ENCODE results near the gene PNLIP. TPM values are rescaled to one million over a fixed set of nuclear protein-coding genes. Genes with fewer than 3 reads are reported as not detected.

PNLIP gene
- polyA plus RNA-seq, 2 of the 4 experiments (the other 2 are of a cell fraction) = not detected

DNA sequence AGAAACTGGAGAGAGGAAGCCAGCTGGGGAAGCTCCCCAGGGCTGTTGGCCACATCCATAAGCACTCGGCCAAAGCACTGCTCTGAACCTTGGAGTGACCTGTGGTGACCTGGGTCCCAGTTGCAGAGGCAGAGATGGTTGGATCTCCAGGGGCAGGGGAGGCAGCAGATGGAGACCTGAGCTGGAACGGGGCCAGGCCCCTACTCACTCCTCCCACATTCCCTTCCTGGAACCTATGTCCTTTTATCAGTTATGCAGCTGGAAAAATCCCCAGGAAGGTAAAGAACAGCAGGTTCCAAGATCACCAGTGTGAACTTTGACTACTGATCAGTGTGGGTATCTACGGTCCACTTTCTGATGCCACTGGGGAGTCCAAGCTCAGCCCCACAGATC, 65.4 kb downstream of the PNLIP start:
- ChIA-PET CTCF (interaction anchor here (0.7 to 1.5 kb wide), 5 partner anchors 9 to 606 kb away, joined by 3 to 5 read pairs (median 4); no protein-coding TSS in a partner anchor), POLR2A (no interaction called here)
- TF ChIP-seq, protein P1, sequence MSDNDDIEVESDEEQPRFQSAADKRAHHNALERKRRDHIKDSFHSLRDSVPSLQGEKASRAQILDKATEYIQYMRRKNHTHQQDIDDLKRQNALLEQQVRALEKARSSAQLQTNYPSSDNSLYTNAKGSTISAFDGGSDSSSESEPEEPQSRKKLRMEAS (IDR thresholded peaks at IDR 0.05) = no peak
- TF ChIP-seq CHD2 (IDR thresholded peaks at IDR 0.05; ENCODE audit: low read length, partially characterized antibody) (no peak), FOSB (CRISPR knock-in tag; IDR thresholded peaks at IDR 0.05) (no peak), ZSCAN20 (CRISPR knock-in tag; IDR thresholded peaks at IDR 0.05) (no peak), POLR2A (IDR thresholded peaks at IDR 0.05; ENCODE audit: low read length) (no peak), MAFK (IDR thresholded peaks at IDR 0.05; ENCODE audit: partially characterized antibody) (no peak), RCOR1 (IDR thresholded peaks at IDR 0.05; ENCODE audit: low read depth, low read length) (no peak), ZFP36 (IDR thresholded peaks at IDR 0.05; ENCODE audit: borderline replicate concordance, partially characterized antibody) (no peak), RARB (CRISPR knock-in tag; IDR thresholded peaks at IDR 0.05) (no peak), CBX8 (IDR thresholded peaks at IDR 0.05) (no peak), HOXA7 (CRISPR knock-in tag; IDR thresholded peaks at IDR 0.05) (no peak)
- ATAC-seq (no peak), FAIRE-seq (no peak), DNase-seq (ENCODE audit: low read depth in 1 of 2, low spot score in 1 of 2) (no peak)
- H3K9me3 ChIP-seq = no peaks in the 10 kb centered on the region
- no peak overlapping the region for H3K4me2 ChIP-seq
- 55% methylated on average over 3 of the region's 3 CpGs for WGBS (ENCODE audit: missing lambda C conversion rate)
- H3K4me1 ChIP-seq = no peaks in the 10 kb centered on the region
- H3K4me3 ChIP-seq = no peak overlapping the region
- no peak overlapping the region for H3K27ac ChIP-seq

DNA sequence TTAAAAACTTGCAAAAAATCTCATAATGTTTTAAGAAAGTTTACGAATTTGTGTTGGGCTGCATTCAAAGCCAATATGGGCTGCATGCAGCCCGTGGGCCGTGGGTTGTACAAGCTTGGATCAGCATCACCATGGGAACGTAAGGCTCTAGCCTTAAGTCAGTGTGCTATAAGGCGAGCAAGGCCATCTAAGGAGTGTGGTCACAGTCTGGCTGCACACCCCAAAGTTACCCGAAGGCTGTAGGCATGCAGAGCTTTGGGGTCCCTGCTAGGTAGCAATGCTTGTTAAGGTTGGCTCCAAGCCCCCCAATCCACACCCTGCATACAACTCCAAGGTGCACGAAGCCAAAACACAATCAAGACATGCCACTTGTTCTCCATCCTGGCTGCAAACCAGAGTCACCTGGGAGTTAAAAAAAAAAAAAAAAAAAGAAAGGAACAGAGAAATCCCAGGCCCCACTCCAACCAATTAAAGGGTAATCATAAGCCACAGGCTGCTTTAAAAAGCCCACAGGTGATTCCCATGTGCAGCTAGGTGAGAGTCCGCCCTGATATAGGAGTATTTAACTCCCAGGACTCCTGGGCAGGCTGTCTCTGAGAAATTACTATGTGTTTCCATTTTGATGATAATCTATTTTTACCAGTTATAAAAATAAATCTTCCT, 66.5 kb downstream of the PNLIP start:
- WGBS (ENCODE audit: missing lambda C conversion rate) = 50% methylated on average over 8 of the region's 8 CpGs
- no peak overlapping the region for H3K4me2 ChIP-seq
- ATAC-seq (no peak), DNase-seq (ENCODE audit: low read depth in 1 of 2, low spot score in 1 of 2) (no peak), FAIRE-seq (no peak)
- H3K9me3 ChIP-seq = no peaks in the 10 kb centered on the region
- no peak overlapping the region for H3K4me3 ChIP-seq
- ChIA-PET POLR2A (interaction anchor here (0.7 kb wide), 1 partner anchor 1790 kb away, joined by 5 read pairs; the partner anchor contains the start of gene FHIP2A), CTCF (interaction anchor here (0.9 to 1.5 kb wide), 4 partner anchors 14 to 604 kb away, joined by 3 to 5 read pairs (median 4); no protein-coding TSS in a partner anchor)
- TF ChIP-seq NR3C1 (IDR thresholded peaks at IDR 0.05) (no peak), FOXS1 (CRISPR knock-in tag; IDR thresholded peaks at IDR 0.05) (no peak), HEYL (CRISPR knock-in tag; IDR thresholded peaks at IDR 0.05) (no peak), CBX2 (IDR thresholded peaks at IDR 0.05; ENCODE audit: borderline replicate concordance, low read depth) (no peak), BHLHE40 (IDR thresholded peaks at IDR 0.05; ENCODE audit: low read depth, low read length) (no peak), POLR2A (IDR thresholded peaks at IDR 0.05; ENCODE audit: low read length) (no peak), FOSL2 (IDR thresholded peaks at IDR 0.05) (no peak), FOSL2 (CRISPR knock-in tag; IDR thresholded peaks at IDR 0.05) (no peak), MYC (IDR thresholded peaks at IDR 0.05; ENCODE audit: borderline replicate concordance, low read length) (no peak), PHF8 (IDR thresholded peaks at IDR 0.05; ENCODE audit: borderline replicate concordance, low read depth) (no peak), EP300 (IDR thresholded peaks at IDR 0.05) (no peak), RCOR1 (IDR thresholded peaks at IDR 0.05; ENCODE audit: low read depth, low read length) (no peak)
- TF ChIP-seq, protein P2, sequence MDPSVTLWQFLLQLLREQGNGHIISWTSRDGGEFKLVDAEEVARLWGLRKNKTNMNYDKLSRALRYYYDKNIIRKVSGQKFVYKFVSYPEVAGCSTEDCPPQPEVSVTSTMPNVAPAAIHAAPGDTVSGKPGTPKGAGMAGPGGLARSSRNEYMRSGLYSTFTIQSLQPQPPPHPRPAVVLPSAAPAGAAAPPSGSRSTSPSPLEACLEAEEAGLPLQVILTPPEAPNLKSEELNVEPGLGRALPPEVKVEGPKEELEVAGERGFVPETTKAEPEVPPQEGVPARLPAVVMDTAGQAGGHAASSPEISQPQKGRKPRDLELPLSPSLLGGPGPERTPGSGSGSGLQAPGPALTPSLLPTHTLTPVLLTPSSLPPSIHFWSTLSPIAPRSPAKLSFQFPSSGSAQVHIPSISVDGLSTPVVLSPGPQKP (IDR thresholded peaks at IDR 0.05; ENCODE audit: low read depth, low read length) = no peak
- TF ChIP-seq, protein P1 (IDR thresholded peaks at IDR 0.05) = no peak
- TF ChIP-seq, protein P3, sequence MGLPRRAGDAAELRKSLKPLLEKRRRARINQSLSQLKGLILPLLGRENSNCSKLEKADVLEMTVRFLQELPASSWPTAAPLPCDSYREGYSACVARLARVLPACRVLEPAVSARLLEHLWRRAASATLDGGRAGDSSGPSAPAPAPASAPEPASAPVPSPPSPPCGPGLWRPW (IDR thresholded peaks at IDR 0.05) = no peak
- H3K27ac ChIP-seq = no peak overlapping the region
- no peaks in the 10 kb centered on the region for H3K4me1 ChIP-seq

DNA sequence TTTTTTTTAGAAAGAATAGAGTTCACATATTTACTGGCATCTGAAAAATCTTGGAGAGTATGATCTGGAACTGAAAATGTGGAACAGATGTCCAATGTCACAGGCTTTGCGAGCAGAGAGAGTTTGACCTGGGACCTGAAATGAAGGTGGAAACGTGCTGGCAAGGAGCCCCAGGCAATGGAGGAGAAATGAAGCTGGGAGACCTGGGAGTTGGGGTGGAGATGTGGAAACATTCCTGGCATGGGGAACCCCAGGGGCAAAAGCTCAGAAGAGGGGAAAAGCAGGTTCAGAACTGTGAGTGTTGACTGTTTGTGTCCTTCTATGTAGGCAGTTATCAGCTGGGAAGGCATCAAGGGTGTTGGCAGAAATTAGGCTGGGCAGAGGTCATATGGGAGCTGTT, 67.7 kb downstream of the PNLIP start:
- ChIA-PET CTCF (interaction anchor here (0.7 to 1.2 kb wide), 2 partner anchors 552 to 1683 kb away, joined by 3 read pairs; no protein-coding TSS in a partner anchor), POLR2A (no interaction called here)
- no peak overlapping the region for H3K27ac ChIP-seq
- no peaks in the 10 kb centered on the region for H3K9me3 ChIP-seq
- 43% methylated on average over 2 of the region's 2 CpGs for WGBS (ENCODE audit: missing lambda C conversion rate)
- H3K4me3 ChIP-seq = no peak overlapping the region
- ATAC-seq (no peak), DNase-seq (ENCODE audit: low read depth in 1 of 2, low spot score in 1 of 2) (no peak), FAIRE-seq (no peak)
- no peaks in the 10 kb centered on the region for H3K4me1 ChIP-seq
- no peak overlapping the region for H3K4me2 ChIP-seq
- TF ChIP-seq JUNB (IDR thresholded peaks at IDR 0.05) (no peak), EHF (CRISPR knock-in tag; IDR thresholded peaks at IDR 0.05) (no peak), ZC3H11A (IDR thresholded peaks at IDR 0.05) (no peak), SMC3 (IDR thresholded peaks at IDR 0.05) (no peak), MYC (IDR thresholded peaks at IDR 0.05; ENCODE audit: borderline replicate concordance, low read length) (no peak), CBX2 (IDR thresholded peaks at IDR 0.05; ENCODE audit: borderline replicate concordance, low read depth) (no peak), RFX5 (IDR thresholded peaks at IDR 0.05) (no peak), RARB (CRISPR knock-in tag; IDR thresholded peaks at IDR 0.05) (no peak), KDM1A (IDR thresholded peaks at IDR 0.05; ENCODE audit: low read depth) (no peak), HOXB13 (CRISPR knock-in tag; IDR thresholded peaks at IDR 0.05; ENCODE audit: low read depth) (no peak), CEBPB (IDR thresholded peaks at IDR 0.05) (no peak), NR3C1 (IDR thresholded peaks at IDR 0.05) (no peak)
- TF ChIP-seq, protein P4, sequence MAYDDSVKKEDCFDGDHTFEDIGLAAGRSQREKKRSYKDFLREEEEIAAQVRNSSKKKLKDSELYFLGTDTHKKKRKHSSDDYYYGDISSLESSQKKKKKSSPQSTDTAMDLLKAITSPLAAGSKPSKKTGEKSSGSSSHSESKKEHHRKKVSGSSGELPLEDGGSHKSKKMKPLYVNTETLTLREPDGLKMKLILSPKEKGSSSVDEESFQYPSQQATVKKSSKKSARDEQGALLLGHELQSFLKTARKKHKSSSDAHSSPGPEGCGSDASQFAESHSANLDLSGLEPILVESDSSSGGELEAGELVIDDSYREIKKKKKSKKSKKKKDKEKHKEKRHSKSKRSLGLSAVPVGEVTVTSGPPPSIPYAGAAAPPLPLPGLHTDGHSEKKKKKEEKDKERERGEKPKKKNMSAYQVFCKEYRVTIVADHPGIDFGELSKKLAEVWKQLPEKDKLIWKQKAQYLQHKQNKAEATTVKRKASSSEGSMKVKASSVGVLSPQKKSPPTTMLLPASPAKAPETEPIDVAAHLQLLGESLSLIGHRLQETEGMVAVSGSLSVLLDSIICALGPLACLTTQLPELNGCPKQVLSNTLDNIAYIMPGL (CRISPR knock-in tag; IDR thresholded peaks at IDR 0.05; ENCODE audit: borderline replicate concordance) = no peak

Measured in A549 (cell line).